SU-DHL-6 (cell line): ENCODE results near the gene ADSL.

Source experiments
- H2AFZ ChIP-seq: fragments of 200-600 bp; sonication (generic); 2 replicates; pipeline ENCODE4 v1.6.1; 2014; ENCODE audit warnings: low read depth, mild to moderate bottlenecking, moderate library complexity, mixed read lengths, antibody characterized with exemption, low read length; ENCODE audit not compliant: severe bottlenecking
- H3F3A ChIP-seq: fragments of 200-600 bp; shearing (Covaris generic); 2 replicates; pipeline ENCODE4 v1.6.0; 2016; ENCODE audit warnings: antibody characterized with exemption, mild to moderate bottlenecking; ENCODE audit not compliant: insufficient read depth
- H3K27ac ChIP-seq: fragments of 200-600 bp; sonication (generic); 2 replicates; pipeline ENCODE4 v1.5.1; 2016; ENCODE audit warnings: low read depth, mild to moderate bottlenecking, low read length, moderate library complexity, mixed read lengths
- H3K27me3 ChIP-seq: fragments of 200-600 bp; sonication (generic), shearing (Covaris generic); 2 replicates; pipeline ENCODE4 v1.6.0; 2014; ENCODE audit warnings: mild to moderate bottlenecking, low read length
- H3K36me3 ChIP-seq: fragments of 200-600 bp; sonication (generic); 2 replicates; pipeline ENCODE4 v1.6.1; 2014; ENCODE audit warnings: mild to moderate bottlenecking, low read length, mixed read lengths
- H3K4me2 ChIP-seq: fragments of 300-600, 200-600 bp; shearing (Covaris generic), sonication (generic); 2 replicates; pipeline ENCODE4 v1.6.0; 2014; ENCODE audit warnings: low read length, low read depth, mild to moderate bottlenecking; ENCODE audit not compliant: poor library complexity, severe bottlenecking
- H3K4me3 ChIP-seq: fragments of 200-600 bp; sonication (generic); 2 replicates; pipeline ENCODE4 v1.5.1; 2014; ENCODE audit warnings: antibody characterized with exemption, low read length, mild to moderate bottlenecking, mixed read lengths; ENCODE audit not compliant: insufficient read depth, poor library complexity, severe bottlenecking
- H3K79me2 ChIP-seq: fragments of 200-600 bp; sonication (generic); 2 replicates; pipeline ENCODE4 v1.6.1; 2014; ENCODE audit warnings: mild to moderate bottlenecking, low read length, moderate library complexity; ENCODE audit not compliant: insufficient read depth
- H3K9ac ChIP-seq: fragments of 200-600 bp; sonication (generic); 2 replicates; pipeline ENCODE4 v1.7.0; 2014; ENCODE audit warnings: mild to moderate bottlenecking, low read length
- H3K9me2 ChIP-seq: fragments of 200-600 bp; sonication (generic); replicated peaks from 2 replicates; pipeline ENCODE4 v1.6.1; 2014; ENCODE audit warnings: low read length; ENCODE audit not compliant: insufficient read depth
- H3K9me3 ChIP-seq: fragments of 200-600 bp; sonication (generic); 2 replicates; pipeline ENCODE4 v1.6.1; 2014; ENCODE audit warnings: low read length, mixed read lengths; ENCODE audit not compliant: insufficient read depth
- H4K20me1 ChIP-seq: fragments of 200-600 bp; sonication (generic); 2 replicates; pipeline ENCODE4 v1.6.1; 2014; ENCODE audit warnings: low read depth, mild to moderate bottlenecking, antibody characterized with exemption, low read length, moderate library complexity, mixed read lengths
- CTCF ChIP-seq: fragments of 200-600 bp; sonication (generic); IDR thresholded peaks from one replicate; pipeline ENCODE4 v1.5.1; 2017; ENCODE audit warnings: antibody characterized with exemption, mild to moderate bottlenecking, low read length, moderate library complexity; ENCODE audit not compliant: insufficient read depth, poor library complexity, severe bottlenecking
- EZH2phosphoT487 ChIP-seq: fragments of 200-600 bp; sonication (generic), shearing (Covaris generic); conservative IDR thresholded peaks from 2 replicates; pipeline ENCODE4 v1.6.1; 2018; ENCODE audit warnings: mild to moderate bottlenecking, antibody characterized with exemption, low read length, moderate library complexity, mixed read lengths

Gene ADSL

GRCh38 chr22:40330086-40330485, 16.2 kb upstream of the ADSL start:
- Histone ChIP-seq H2AFZ (no peak overlapping the region), H3K9me3 (no peaks in the 10 kb centered on the region), H3K79me2 (no peaks in the 10 kb centered on the region), H3K9ac (no peak overlapping the region), H4K20me1 (no peaks in the 10 kb centered on the region), H3K4me3 (no peak overlapping the region), H3K27ac (no peak overlapping the region), H3K36me3 (no peaks in the 10 kb centered on the region), H3K27me3 (no peaks in the 10 kb centered on the region), H3K9me2 (no peaks in the 10 kb centered on the region), H3F3A (peaks cover 3% of the 10 kb centered on the region; the same call in 1 of the 2 replicates), H3K4me2 (no peak overlapping the region)
- no peak for TF ChIP-seq EZH2phosphoT487
- TF ChIP-seq CTCF: no peak

- H3F3A ChIP-seq: peaks cover 3% of the 10 kb centered on the region; the same call in 1 of the 2 replicates
- H3K9me3 ChIP-seq: no peaks in the 10 kb centered on the region
- no peaks in the 10 kb centered on the region for H4K20me1 ChIP-seq
- no peak for TF ChIP-seq CTCF
- TF ChIP-seq EZH2phosphoT487: no peak
- H3K79me2 ChIP-seq: no peaks in the 10 kb centered on the region
- H3K4me2 ChIP-seq: no peak overlapping the region
- H3K4me3 ChIP-seq: no peak overlapping the region
- no peak overlapping the region for H3K27ac ChIP-seq
- H3K36me3 ChIP-seq: no peaks in the 10 kb centered on the region
- H2AFZ ChIP-seq: no peak overlapping the region
- H3K9me2 ChIP-seq: no peaks in the 10 kb centered on the region
- H3K9ac ChIP-seq: no peak overlapping the region
- H3K27me3 ChIP-seq: no peaks in the 10 kb centered on the region
These were observed 15.7 kb upstream of the ADSL start for GRCh38 chr22:40330615-40331014.

GRCh38 chr22:40331706-40332105, 14.6 kb upstream of the ADSL start:
- Histone ChIP-seq H4K20me1 (no peaks in the 10 kb centered on the region), H3K4me3 (no peak overlapping the region), H3K9me2 (no peaks in the 10 kb centered on the region), H3K9me3 (no peaks in the 10 kb centered on the region), H3K4me2 (no peak overlapping the region), H3K9ac (no peak overlapping the region), H3K27ac (no peak overlapping the region), H3K79me2 (no peaks in the 10 kb centered on the region), H3K36me3 (no peaks in the 10 kb centered on the region), H3F3A (no peaks in the 10 kb centered on the region), H3K27me3 (no peaks in the 10 kb centered on the region), H2AFZ (no peak overlapping the region)
- TF ChIP-seq CTCF (no peak), EZH2phosphoT487 (no peak)
